Measurements from ENCODE around the gene C17orf107. TPM values are rescaled to one million over a fixed set of nuclear protein-coding genes. Genes with fewer than 3 reads are reported as not detected.

Gene C17orf107
- total and polyA plus RNA-seq, 2 of the 13 experiments (the other 11 are each of a cell fraction or from before 2014, with no cell fraction given): 0.20 to 0.59 TPM

GRCh38 chr17:4939796-4940554 lies 40.6 kb downstream of the C17orf107 start, which contains the start of the genes RNF167 and SLC25A11 (continued):
- TF ChIP-seq ZNF430 (CRISPR knock-in tag; IDR thresholded peaks at IDR 0.05) (no peak), HMG20B (CRISPR knock-in tag; conservative IDR thresholded peaks at IDR 0.05) (no peak), ZNF850 (CRISPR knock-in tag; conservative IDR thresholded peaks at IDR 0.05) (no peak), NCOA2 (CRISPR knock-in tag; IDR thresholded peaks at IDR 0.05) (no peak), ZNF891 (CRISPR knock-in tag; IDR thresholded peaks at IDR 0.05) (no peak), CREM (IDR thresholded peaks at IDR 0.05) (peak; percentile 69), CREM (CRISPR knock-in tag; IDR thresholded peaks at IDR 0.05) (no peak), AHR (CRISPR knock-in tag; IDR thresholded peaks at IDR 0.05) (no peak), SMAD1 (CRISPR knock-in tag; IDR thresholded peaks at IDR 0.05; ENCODE audit: borderline replicate concordance, low read depth) (0 out of 2 replicates have a peak, but pooled peaks have one; percentile 28), MAF1 (CRISPR knock-in tag; IDR thresholded peaks at IDR 0.05; ENCODE audit: borderline replicate concordance) (0 out of 2 replicates have a peak, but pooled peaks have one; percentile 50), ZNF75D (CRISPR knock-in tag; IDR thresholded peaks at IDR 0.05; ENCODE audit: borderline replicate concordance) (no peak), RNF219 (CRISPR knock-in tag; IDR thresholded peaks at IDR 0.05) (no peak), ZFP37 (CRISPR knock-in tag; IDR thresholded peaks at IDR 0.05; ENCODE audit: borderline replicate concordance) (no peak)
- TF ChIP-seq, protein P1, sequence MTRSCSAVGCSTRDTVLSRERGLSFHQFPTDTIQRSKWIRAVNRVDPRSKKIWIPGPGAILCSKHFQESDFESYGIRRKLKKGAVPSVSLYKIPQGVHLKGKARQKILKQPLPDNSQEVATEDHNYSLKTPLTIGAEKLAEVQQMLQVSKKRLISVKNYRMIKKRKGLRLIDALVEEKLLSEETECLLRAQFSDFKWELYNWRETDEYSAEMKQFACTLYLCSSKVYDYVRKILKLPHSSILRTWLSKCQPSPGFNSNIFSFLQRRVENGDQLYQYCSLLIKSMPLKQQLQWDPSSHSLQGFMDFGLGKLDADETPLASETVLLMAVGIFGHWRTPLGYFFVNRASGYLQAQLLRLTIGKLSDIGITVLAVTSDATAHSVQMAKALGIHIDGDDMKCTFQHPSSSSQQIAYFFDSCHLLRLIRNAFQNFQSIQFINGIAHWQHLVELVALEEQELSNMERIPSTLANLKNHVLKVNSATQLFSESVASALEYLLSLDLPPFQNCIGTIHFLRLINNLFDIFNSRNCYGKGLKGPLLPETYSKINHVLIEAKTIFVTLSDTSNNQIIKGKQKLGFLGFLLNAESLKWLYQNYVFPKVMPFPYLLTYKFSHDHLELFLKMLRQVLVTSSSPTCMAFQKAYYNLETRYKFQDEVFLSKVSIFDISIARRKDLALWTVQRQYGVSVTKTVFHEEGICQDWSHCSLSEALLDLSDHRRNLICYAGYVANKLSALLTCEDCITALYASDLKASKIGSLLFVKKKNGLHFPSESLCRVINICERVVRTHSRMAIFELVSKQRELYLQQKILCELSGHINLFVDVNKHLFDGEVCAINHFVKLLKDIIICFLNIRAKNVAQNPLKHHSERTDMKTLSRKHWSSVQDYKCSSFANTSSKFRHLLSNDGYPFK (CRISPR knock-in tag; IDR thresholded peaks at IDR 0.05; ENCODE audit: borderline replicate concordance): no peak; the same call in 1 of the 2 replicates
- TF ChIP-seq, protein P2, sequence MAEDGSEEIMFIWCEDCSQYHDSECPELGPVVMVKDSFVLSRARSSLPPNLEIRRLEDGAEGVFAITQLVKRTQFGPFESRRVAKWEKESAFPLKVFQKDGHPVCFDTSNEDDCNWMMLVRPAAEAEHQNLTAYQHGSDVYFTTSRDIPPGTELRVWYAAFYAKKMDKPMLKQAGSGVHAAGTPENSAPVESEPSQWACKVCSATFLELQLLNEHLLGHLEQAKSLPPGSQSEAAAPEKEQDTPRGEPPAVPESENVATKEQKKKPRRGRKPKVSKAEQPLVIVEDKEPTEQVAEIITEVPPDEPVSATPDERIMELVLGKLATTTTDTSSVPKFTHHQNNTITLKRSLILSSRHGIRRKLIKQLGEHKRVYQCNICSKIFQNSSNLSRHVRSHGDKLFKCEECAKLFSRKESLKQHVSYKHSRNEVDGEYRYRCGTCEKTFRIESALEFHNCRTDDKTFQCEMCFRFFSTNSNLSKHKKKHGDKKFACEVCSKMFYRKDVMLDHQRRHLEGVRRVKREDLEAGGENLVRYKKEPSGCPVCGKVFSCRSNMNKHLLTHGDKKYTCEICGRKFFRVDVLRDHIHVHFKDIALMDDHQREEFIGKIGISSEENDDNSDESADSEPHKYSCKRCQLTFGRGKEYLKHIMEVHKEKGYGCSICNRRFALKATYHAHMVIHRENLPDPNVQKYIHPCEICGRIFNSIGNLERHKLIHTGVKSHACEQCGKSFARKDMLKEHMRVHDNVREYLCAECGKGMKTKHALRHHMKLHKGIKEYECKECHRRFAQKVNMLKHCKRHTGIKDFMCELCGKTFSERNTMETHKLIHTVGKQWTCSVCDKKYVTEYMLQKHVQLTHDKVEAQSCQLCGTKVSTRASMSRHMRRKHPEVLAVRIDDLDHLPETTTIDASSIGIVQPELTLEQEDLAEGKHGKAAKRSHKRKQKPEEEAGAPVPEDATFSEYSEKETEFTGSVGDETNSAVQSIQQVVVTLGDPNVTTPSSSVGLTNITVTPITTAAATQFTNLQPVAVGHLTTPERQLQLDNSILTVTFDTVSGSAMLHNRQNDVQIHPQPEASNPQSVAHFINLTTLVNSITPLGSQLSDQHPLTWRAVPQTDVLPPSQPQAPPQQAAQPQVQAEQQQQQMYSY (CRISPR knock-in tag; IDR thresholded peaks at IDR 0.05): no peak
- TF ChIP-seq, protein P3, sequence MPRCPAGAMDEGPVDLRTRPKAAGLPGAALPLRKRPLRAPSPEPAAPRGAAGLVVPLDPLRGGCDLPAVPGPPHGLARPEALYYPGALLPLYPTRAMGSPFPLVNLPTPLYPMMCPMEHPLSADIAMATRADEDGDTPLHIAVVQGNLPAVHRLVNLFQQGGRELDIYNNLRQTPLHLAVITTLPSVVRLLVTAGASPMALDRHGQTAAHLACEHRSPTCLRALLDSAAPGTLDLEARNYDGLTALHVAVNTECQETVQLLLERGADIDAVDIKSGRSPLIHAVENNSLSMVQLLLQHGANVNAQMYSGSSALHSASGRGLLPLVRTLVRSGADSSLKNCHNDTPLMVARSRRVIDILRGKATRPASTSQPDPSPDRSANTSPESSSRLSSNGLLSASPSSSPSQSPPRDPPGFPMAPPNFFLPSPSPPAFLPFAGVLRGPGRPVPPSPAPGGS (CRISPR knock-in tag; IDR thresholded peaks at IDR 0.05): no peak; the same call in 1 of the 2 replicates

All from HepG2 (cell line).